Activated T-helper 2 cell treated with anti-CD3 and anti-CD28 coated beads, Interferon-gamma antibody, Interleukin-2, Interleukin-4, amounts not matched to agents 10 μg/mL and 5 μg/mL and 100 μg/mL, durations not matched to agents 14 hours and 24 hours and 36 hours (primary cell): ENCODE data around the gene ITCH. TPM values are rescaled to one million over a fixed set of nuclear protein-coding genes. Genes with fewer than 3 reads are reported as not detected.
"Not testable (repeated sequence)": the region's sequence is repeated elsewhere in the genome, so short reads cannot be mapped to it uniquely, and the experiment has no call there.

Source experiments
- DNase-seq: peaks from one replicate; pipeline ENCODE4 v3.0.0; 2021; ENCODE audit warnings: low spot score
- H3K27ac Mint-ChIP-seq: one replicate; pipeline ENCODE4 v1.8.0; 2021; ENCODE audit warnings: mixed read lengths
- H3K27me3 Mint-ChIP-seq: one replicate; pipeline ENCODE4 v1.8.0; 2021; ENCODE audit warnings: low read depth, mixed read lengths
- H3K36me3 Mint-ChIP-seq: one replicate; pipeline ENCODE4 v1.8.0; 2021; ENCODE audit warnings: low read depth, mixed read lengths
- H3K4me1 Mint-ChIP-seq: one replicate; pipeline ENCODE4 v1.8.0; 2021; ENCODE audit warnings: low read depth, mixed read lengths
- H3K4me3 Mint-ChIP-seq: one replicate; pipeline ENCODE4 v1.8.0; 2021; ENCODE audit warnings: low read depth, mild to moderate bottlenecking, moderate library complexity, mixed read lengths
- H3K9me3 Mint-ChIP-seq: one replicate; pipeline ENCODE4 v1.8.0; 2021; ENCODE audit warnings: mixed read lengths
- intact Hi-C: fragments of 100-400 bp; cut with micrococcal nuclease; formaldehyde crosslinking; loops from one replicate; pipeline ENCODE4 v1.15.1; 2023
- total RNA-seq: library from RNA; stranded (reverse); gene quantifications from 2 replicates; pipeline ENCODE4 v1.2.3, GENCODE V29; 2022

The ITCH gene
- total RNA-seq, 1 donor from 2014 or later, result 53.0 TPM

GRCh38 chr20:34370062-34370461, 7.0 kb downstream of the ITCH start:
- intact Hi-C loops, result no loop called here
- H3K27me3 Mint-ChIP-seq, result no peaks in the 10 kb centered on the region
- H3K36me3 Mint-ChIP-seq, result peaks cover 68% of the 10 kb centered on the region
- no peak overlapping the region for H3K4me3 Mint-ChIP-seq
- DNase-seq, result no peak
- H3K9me3 Mint-ChIP-seq, result no peaks in the 10 kb centered on the region
- H3K4me1 Mint-ChIP-seq, result peaks cover 45% of the 10 kb centered on the region
- H3K27ac Mint-ChIP-seq, result no peak overlapping the region

GRCh38 chr20:34373445-34373844, 10.4 kb downstream of the ITCH start:
- Mint-ChIP-seq H3K4me3 (no peak overlapping the region), H3K27me3 (no peaks in the 10 kb centered on the region), H3K4me1 (peaks cover 30% of the 10 kb centered on the region), H3K27ac (no peak overlapping the region), H3K36me3 (peaks cover 57% of the 10 kb centered on the region), H3K9me3 (no peaks in the 10 kb centered on the region)
- intact Hi-C loops, result no loop called here
- DNase-seq, result no peak

GRCh38 chr20:34374209-34374760, 11.2 kb downstream of the ITCH start:
- DNase-seq, result no peak
- Mint-ChIP-seq H3K36me3 (peaks cover 57% of the 10 kb centered on the region), H3K4me3 (no peak overlapping the region), H3K9me3 (no peaks in the 10 kb centered on the region), H3K4me1 (peaks cover 23% of the 10 kb centered on the region), H3K27ac (no peak overlapping the region), H3K27me3 (no peaks in the 10 kb centered on the region)
- intact Hi-C loops, result no loop called here

- intact Hi-C loops, result no loop called here
- H3K4me1 Mint-ChIP-seq, result peaks cover 18% of the 10 kb centered on the region
- H3K4me3 Mint-ChIP-seq, result no peak overlapping the region
- H3K27ac Mint-ChIP-seq, result no peak overlapping the region
- no peaks in the 10 kb centered on the region for H3K27me3 Mint-ChIP-seq
- peaks cover 55% of the 10 kb centered on the region for H3K36me3 Mint-ChIP-seq
- no peak for DNase-seq
- no peaks in the 10 kb centered on the region for H3K9me3 Mint-ChIP-seq
Observed at GRCh38 chr20:34375977-34376430, 12.9 kb downstream of the ITCH start.

GRCh38 chr20:34377072-34377847, 14.2 kb downstream of the ITCH start:
- no peak overlapping the region for H3K4me3 Mint-ChIP-seq
- intact Hi-C loops, result no loop called here
- no peak overlapping the region for H3K27ac Mint-ChIP-seq
- H3K27me3 Mint-ChIP-seq, result no peaks in the 10 kb centered on the region
- H3K4me1 Mint-ChIP-seq, result peaks cover 18% of the 10 kb centered on the region
- H3K36me3 Mint-ChIP-seq, result peaks cover 56% of the 10 kb centered on the region
- DNase-seq, result no peak
- H3K9me3 Mint-ChIP-seq, result no peaks in the 10 kb centered on the region

- Mint-ChIP-seq H3K4me3 (no peak overlapping the region), H3K4me1 (peaks cover 13% of the 10 kb centered on the region), H3K36me3 (peaks cover 33% of the 10 kb centered on the region), H3K27me3 (no peaks in the 10 kb centered on the region), H3K9me3 (no peaks in the 10 kb centered on the region), H3K27ac (no peak overlapping the region)
- DNase-seq, result no peak
- intact Hi-C loops, result no loop called here
Observed at GRCh38 chr20:34382174-34382573, 19.1 kb downstream of the ITCH start.

GRCh38 chr20:34382877-34383455, 19.9 kb downstream of the ITCH start:
- H3K9me3 Mint-ChIP-seq, H3K27ac Mint-ChIP-seq, H3K27me3 Mint-ChIP-seq, H3K4me3 Mint-ChIP-seq, H3K4me1 Mint-ChIP-seq, DNase-seq, intact Hi-C loops: not testable (repeated sequence)
- H3K36me3 Mint-ChIP-seq, result peaks cover 28% of the 10 kb centered on the region

GRCh38 chr20:34385464-34385863, 22.4 kb downstream of the ITCH start:
- intact Hi-C loops, result no loop called here
- Mint-ChIP-seq H3K27ac (no peak overlapping the region), H3K9me3 (no peaks in the 10 kb centered on the region), H3K4me3 (no peak overlapping the region), H3K4me1 (peaks cover 21% of the 10 kb centered on the region), H3K36me3 (peaks cover 24% of the 10 kb centered on the region), H3K27me3 (no peaks in the 10 kb centered on the region)
- no peak for DNase-seq

GRCh38 chr20:34388000-34388399, 24.9 kb downstream of the ITCH start:
- H3K27ac Mint-ChIP-seq, result no peak overlapping the region
- H3K4me1 Mint-ChIP-seq, result peaks cover 27% of the 10 kb centered on the region
- DNase-seq, result no peak
- no peaks in the 10 kb centered on the region for H3K9me3 Mint-ChIP-seq
- no peak overlapping the region for H3K4me3 Mint-ChIP-seq
- intact Hi-C loops, result no loop called here
- peaks cover 29% of the 10 kb centered on the region for H3K36me3 Mint-ChIP-seq
- no peaks in the 10 kb centered on the region for H3K27me3 Mint-ChIP-seq

- peaks cover 34% of the 10 kb centered on the region for H3K36me3 Mint-ChIP-seq
- no peaks in the 10 kb centered on the region for H3K9me3 Mint-ChIP-seq
- H3K4me1 Mint-ChIP-seq, result peaks cover 27% of the 10 kb centered on the region
- H3K27ac Mint-ChIP-seq, result peak overlapping the region; percentile 36
- no peaks in the 10 kb centered on the region for H3K27me3 Mint-ChIP-seq
- intact Hi-C loops, result no loop called here
- no peak overlapping the region for H3K4me3 Mint-ChIP-seq
- DNase-seq, result no peak
Observed at GRCh38 chr20:34388678-34389077, 25.6 kb downstream of the ITCH start.

GRCh38 chr20:34389206-34389953, 26.3 kb downstream of the ITCH start:
- no peak for DNase-seq
- Mint-ChIP-seq H3K4me3 (no peak overlapping the region), H3K9me3 (no peaks in the 10 kb centered on the region), H3K4me1 (peaks cover 27% of the 10 kb centered on the region), H3K36me3 (peaks cover 35% of the 10 kb centered on the region), H3K27me3 (no peaks in the 10 kb centered on the region), H3K27ac (peak overlapping the region; percentile 62)
- intact Hi-C loops, result no loop called here

- no peak for DNase-seq
- Mint-ChIP-seq H3K4me1 (peaks cover 27% of the 10 kb centered on the region), H3K36me3 (peaks cover 40% of the 10 kb centered on the region), H3K9me3 (no peaks in the 10 kb centered on the region), H3K27me3 (no peaks in the 10 kb centered on the region), H3K27ac (no peak overlapping the region), H3K4me3 (no peak overlapping the region)
- intact Hi-C loops, result no loop called here
Observed at GRCh38 chr20:34389954-34390555, 27.0 kb downstream of the ITCH start.
